SK-N-SH (cell line): ENCODE data around the gene PRKCB. TPM values are rescaled to one million over a fixed set of nuclear protein-coding genes. Genes with fewer than 3 reads are reported as not detected.

Experiments used
- CTCF ChIA-PET: fragments of 300-600, 350-600 bp; formaldehyde crosslinking; extraction: SDS; loops from one replicate; lab custom pipeline; 2021; lab: Yijun Ruan, JAX
- POLR2A ChIA-PET: fragments of 350-600 bp; sonication (Branson Sonifier 250); formaldehyde crosslinking; extraction: SDS; loops from one replicate; lab custom pipeline; 2020; ENCODE audit warnings: antibody characterized with exemption, inconsistent platforms; lab: Yijun Ruan, JAX
- DNase-seq: peaks from one replicate; pipeline ENCODE4 v3.0.0; 2012
- H2AFZ ChIP-seq: fragments of 200-600 bp; sonication (generic); 2 replicates; pipeline ENCODE4 v1.8.1; 2016; ENCODE audit warnings: antibody characterized with exemption, mild to moderate bottlenecking, low read depth
- H3F3A ChIP-seq: fragments of 200-600 bp; sonication (generic); replicated peaks from 2 replicates; pipeline ENCODE3; 2016; ENCODE audit warnings: antibody characterized with exemption, mild to moderate bottlenecking; ENCODE audit not compliant: insufficient read depth
- H3K27ac ChIP-seq, 2 experiments: fragments of 200-500 bp in 1 of 2; fragments of 200-600 bp in 1 of 2; sonication (Bioruptor generic) in 1 of 2; sonication (generic), shearing (Covaris generic) in 1 of 2; 2 replicates each; pipeline versions ENCODE4 v1.5.1 to v1.6.1; 2014 to 2016; ENCODE audit warnings: low read depth in 2 of 2, inconsistent platforms in 1 of 2, low read length in 1 of 2, mild to moderate bottlenecking in 1 of 2, mixed read lengths in 1 of 2
- H3K27me3 ChIP-seq: fragments of 200-600 bp; sonication (generic), shearing (Covaris generic); 2 replicates; pipeline ENCODE4 v1.6.1; 2016; ENCODE audit warnings: mixed run types; ENCODE audit not compliant: insufficient read depth
- H3K36me3 ChIP-seq, 2 experiments: fragments of 200-500 bp in 1 of 2; fragments of 200-600 bp in 1 of 2; sonication (Bioruptor generic) in 1 of 2; sonication (generic) in 1 of 2; replicated peaks in 1 of 2; 2 replicates each; pipeline versions ENCODE3 to v1.5.1; 2014 to 2016; ENCODE audit warnings: low read length in 1 of 2, mild to moderate bottlenecking in 1 of 2; ENCODE audit not compliant: insufficient read depth in 2 of 2, control insufficient read depth in 1 of 2
- H3K4me1 ChIP-seq, 2 experiments: fragments of 200-500 bp in 1 of 2; fragments of 200-600 bp in 1 of 2; sonication (Bioruptor generic) in 1 of 2; sonication (generic), shearing (Covaris generic) in 1 of 2; 2 replicates each; pipeline versions ENCODE4 v1.5.1 to v1.6.1; 2014 to 2016; ENCODE audit warnings: low read depth in 1 of 2, low read length in 1 of 2, mixed run types in 1 of 2; ENCODE audit not compliant: insufficient read depth in 2 of 2, control insufficient read depth in 1 of 2
- H3K4me2 ChIP-seq: fragments of 200-600 bp; sonication (generic), shearing (Covaris generic); 2 replicates; pipeline ENCODE4 v1.6.1; 2017; ENCODE audit warnings: mixed run types
- H3K4me3 ChIP-seq, 2 experiments: fragments of 200-500 bp in 1 of 2; fragments of 200-600 bp in 1 of 2; sonication (Bioruptor generic) in 1 of 2; sonication (generic), shearing (Covaris generic) in 1 of 2; 2 replicates each; pipeline versions ENCODE4 v1.5.1 to v1.8.1; 2014 to 2016; ENCODE audit warnings: low read depth in 2 of 2, inconsistent platforms in 1 of 2, low read length in 1 of 2, mild to moderate bottlenecking in 1 of 2, mixed read lengths in 1 of 2, moderate library complexity in 1 of 2
- H3K79me2 ChIP-seq: fragments of 200-600 bp; sonication (generic); 2 replicates; pipeline ENCODE4 v1.8.1; 2017; ENCODE audit warnings: mild to moderate bottlenecking; ENCODE audit not compliant: insufficient read depth
- H3K9ac ChIP-seq: fragments of 200-600 bp; sonication (generic); 2 replicates; pipeline ENCODE4 v1.6.1; 2017; ENCODE audit warnings: mixed run types
- H3K9me2 ChIP-seq: fragments of 200-600 bp; sonication (generic); 2 replicates; pipeline ENCODE4 v1.6.1; 2017; ENCODE audit warnings: mixed run types
- H3K9me3 ChIP-seq: fragments of 200-600 bp; sonication (generic); 2 replicates; pipeline ENCODE4 v1.6.1; 2017; ENCODE audit warnings: mixed run types, mild to moderate bottlenecking, moderate library complexity
- H4K20me1 ChIP-seq: fragments of 200-600 bp; sonication (generic); 2 replicates; pipeline ENCODE4 v1.6.1; 2017; ENCODE audit warnings: mild to moderate bottlenecking, mixed run types; ENCODE audit not compliant: insufficient read depth
- EP300 ChIP-seq, 2 experiments: IDR thresholded peaks; 2 replicates each; pipeline versions ENCODE4 v1.4.0 to v1.6.1; 2012; ENCODE audit warnings: borderline replicate concordance in 1 of 2, low read depth in 1 of 2, low read length in 1 of 2
- EZH2phosphoT487 ChIP-seq: fragments of 200-600 bp; sonication (generic); IDR thresholded peaks from 2 replicates; pipeline ENCODE4 v1.6.1; 2017; ENCODE audit warnings: low read depth, mixed run types, mild to moderate bottlenecking, antibody characterized with exemption, moderate library complexity, borderline replicate concordance
- FOXJ3 ChIP-seq: sonication (generic); formaldehyde crosslinking; IDR thresholded peaks from 2 replicates; pipeline ENCODE4 v1.5.1; 2020; ENCODE audit warnings: mild to moderate bottlenecking, missing genetic modification reagents
- FOXM1 ChIP-seq: IDR thresholded peaks from 2 replicates; pipeline ENCODE4 v1.4.0; 2012; ENCODE audit warnings: low read depth, mild to moderate bottlenecking
- GABPA ChIP-seq: IDR thresholded peaks from 2 replicates; pipeline ENCODE4 v1.4.0; 2012; ENCODE audit warnings: low read depth, mild to moderate bottlenecking
- MAX ChIP-seq: IDR thresholded peaks from 2 replicates; pipeline ENCODE4 v1.4.0; 2012; ENCODE audit warnings: low read depth
- NFIC ChIP-seq: IDR thresholded peaks from 2 replicates; pipeline ENCODE4 v1.4.0; 2012; ENCODE audit warnings: borderline replicate concordance
- NRF1 ChIP-seq: IDR thresholded peaks from 2 replicates; pipeline ENCODE4 v1.6.1; 2012; ENCODE audit warnings: low read depth, mild to moderate bottlenecking, low read length
- RCOR1 ChIP-seq: fragments of 150-350 bp; IDR thresholded peaks from 2 replicates; pipeline ENCODE4 v1.6.1; 2017; ENCODE audit warnings: antibody characterized with exemption, low read length
- REST ChIP-seq: IDR thresholded peaks from 2 replicates; pipeline ENCODE4 v1.6.1; 2012; ENCODE audit warnings: mild to moderate bottlenecking, low read depth, low read length, moderate library complexity
- RFX5 ChIP-seq: IDR thresholded peaks from 2 replicates; pipeline ENCODE4 v1.6.1; 2012; ENCODE audit warnings: mild to moderate bottlenecking, improper control_type of control experiment, low read length
- RXRA ChIP-seq: IDR thresholded peaks from 2 replicates; pipeline ENCODE4 v1.4.0; 2012; ENCODE audit warnings: low read depth, mild to moderate bottlenecking, borderline replicate concordance
- SMC3 ChIP-seq: IDR thresholded peaks from 2 replicates; pipeline ENCODE4 v1.6.1; 2012; ENCODE audit warnings: low read depth, low read length, improper control_type of control experiment
- TAF1 ChIP-seq: IDR thresholded peaks from 2 replicates; pipeline ENCODE4 v1.6.1; 2012; ENCODE audit warnings: low read depth, mild to moderate bottlenecking, low read length, moderate library complexity, borderline replicate concordance
- TEAD4 ChIP-seq: IDR thresholded peaks from 2 replicates; pipeline ENCODE4 v1.4.0; 2012; ENCODE audit warnings: mild to moderate bottlenecking, borderline replicate concordance; ENCODE audit not compliant: insufficient read depth
- USF1 ChIP-seq: IDR thresholded peaks from 2 replicates; pipeline ENCODE4 v1.4.0; 2012; ENCODE audit warnings: low read depth, borderline replicate concordance
- USF2 ChIP-seq: fragments of 150-350 bp; IDR thresholded peaks from 2 replicates; pipeline ENCODE4 v1.6.1; 2017; ENCODE audit warnings: antibody characterized with exemption, low read length, low read depth, borderline replicate concordance
- ZBTB33 ChIP-seq: IDR thresholded peaks from 2 replicates; pipeline ENCODE4 v1.4.0; 2012; ENCODE audit warnings: low read depth, borderline replicate concordance
- WGBS: methylation state at CpG from one replicate; pipeline ENCODE4 v1.1.6; 2017; ENCODE audit warnings: low lambda C conversion rate; 5-methylcytosine and 5-hydroxymethylcytosine counted together
- polyA plus RNA-seq, 3 experiments: library from polyadenylated mRNA; depleted of rRNA; stranded (reverse); fragments of >200 nt; gene quantifications; 2 replicates each; pipeline ENCODE4 v1.2.3, GENCODE V29; 2012

The PRKCB gene
- polyA plus RNA-seq, 1 of the 3 experiments (the other 2 are of a cell fraction), result 0.12 TPM

GRCh38 chr16:24118126-24118821 is 282.5 kb downstream of the PRKCB start:
- H4K20me1 ChIP-seq, result no peaks in the 10 kb centered on the region
- POLR2A ChIA-PET, result no interaction called here

More at GRCh38 chr16:24118126-24118821, 282.5 kb downstream of the PRKCB start:
- no peak for DNase-seq
- 8% methylated on average over 7 of the region's 7 CpGs for WGBS
- CTCF ChIA-PET, result interaction anchor here (0.7 to 2.4 kb wide), 5 partner anchors 13 to 135 kb away, joined by 3 to 9 read pairs (median 5); no protein-coding TSS in a partner anchor
- Histone ChIP-seq H2AFZ (no peak overlapping the region), H3K27me3 (no peaks in the 10 kb centered on the region), H3F3A (no peaks in the 10 kb centered on the region), H3K79me2 (no peaks in the 10 kb centered on the region), H3K4me3 (no peak overlapping the region), H3K9ac (no peak overlapping the region), H3K4me1 (peaks cover 0 to 5% of the 10 kb centered on the region in 2 experiments; a peak in 1 of 4 replicates), H3K27ac (no peak overlapping the region), H3K9me2 (no peaks in the 10 kb centered on the region), H3K36me3 (no peaks in the 10 kb centered on the region), H3K4me2 (no peak overlapping the region), H3K9me3 (no peaks in the 10 kb centered on the region)
- TF ChIP-seq FOXJ3 (no peak), TEAD4 (no peak), GABPA (no peak), NRF1 (no peak), TAF1 (no peak), EZH2phosphoT487 (no peak), MAX (no peak), USF1 (no peak), EP300 (IDR thresholded peaks at IDR 0.05; ENCODE audit: borderline replicate concordance in 1 of 2, low read depth in 1 of 2, low read length in 1 of 2) (no peak), SMC3 (no peak), FOXM1 (no peak), NFIC (no peak), ZBTB33 (no peak), USF2 (no peak), RFX5 (no peak), REST (no peak), RCOR1 (no peak), RXRA (no peak)
